ENCODE measurements around the gene SEL1L3.

DNA sequence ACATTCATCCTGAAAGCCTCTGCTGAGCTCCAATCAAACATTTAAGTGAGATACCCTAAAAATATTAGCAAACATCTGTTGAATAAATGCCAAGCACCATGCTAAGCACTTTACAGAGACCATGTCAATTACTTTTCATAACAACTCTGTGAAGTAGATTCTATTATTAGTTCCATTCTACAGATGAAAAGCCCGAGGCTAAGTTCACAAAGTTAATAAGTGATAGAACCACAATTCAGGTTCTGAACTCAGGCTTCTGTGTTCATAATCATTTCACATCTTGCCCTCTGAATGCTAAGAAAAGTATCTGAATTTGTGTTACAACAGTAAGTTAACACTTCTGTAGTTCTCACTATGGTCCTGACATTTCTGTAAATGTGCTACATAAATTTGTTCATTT, 27.4 kb downstream of the SEL1L3 start:
- no peak for TF ChIP-seq ZNF350 (CRISPR knock-in tag; IDR thresholded peaks at IDR 0.05; ENCODE audit: borderline replicate concordance, low read depth)
- no peak for TF ChIP-seq POLR2A (IDR thresholded peaks at IDR 0.05; ENCODE audit: insufficient read depth in 1 of 2, low read depth in 2 of 2, low read length in 2 of 2)
- TF ChIP-seq, protein P1, sequence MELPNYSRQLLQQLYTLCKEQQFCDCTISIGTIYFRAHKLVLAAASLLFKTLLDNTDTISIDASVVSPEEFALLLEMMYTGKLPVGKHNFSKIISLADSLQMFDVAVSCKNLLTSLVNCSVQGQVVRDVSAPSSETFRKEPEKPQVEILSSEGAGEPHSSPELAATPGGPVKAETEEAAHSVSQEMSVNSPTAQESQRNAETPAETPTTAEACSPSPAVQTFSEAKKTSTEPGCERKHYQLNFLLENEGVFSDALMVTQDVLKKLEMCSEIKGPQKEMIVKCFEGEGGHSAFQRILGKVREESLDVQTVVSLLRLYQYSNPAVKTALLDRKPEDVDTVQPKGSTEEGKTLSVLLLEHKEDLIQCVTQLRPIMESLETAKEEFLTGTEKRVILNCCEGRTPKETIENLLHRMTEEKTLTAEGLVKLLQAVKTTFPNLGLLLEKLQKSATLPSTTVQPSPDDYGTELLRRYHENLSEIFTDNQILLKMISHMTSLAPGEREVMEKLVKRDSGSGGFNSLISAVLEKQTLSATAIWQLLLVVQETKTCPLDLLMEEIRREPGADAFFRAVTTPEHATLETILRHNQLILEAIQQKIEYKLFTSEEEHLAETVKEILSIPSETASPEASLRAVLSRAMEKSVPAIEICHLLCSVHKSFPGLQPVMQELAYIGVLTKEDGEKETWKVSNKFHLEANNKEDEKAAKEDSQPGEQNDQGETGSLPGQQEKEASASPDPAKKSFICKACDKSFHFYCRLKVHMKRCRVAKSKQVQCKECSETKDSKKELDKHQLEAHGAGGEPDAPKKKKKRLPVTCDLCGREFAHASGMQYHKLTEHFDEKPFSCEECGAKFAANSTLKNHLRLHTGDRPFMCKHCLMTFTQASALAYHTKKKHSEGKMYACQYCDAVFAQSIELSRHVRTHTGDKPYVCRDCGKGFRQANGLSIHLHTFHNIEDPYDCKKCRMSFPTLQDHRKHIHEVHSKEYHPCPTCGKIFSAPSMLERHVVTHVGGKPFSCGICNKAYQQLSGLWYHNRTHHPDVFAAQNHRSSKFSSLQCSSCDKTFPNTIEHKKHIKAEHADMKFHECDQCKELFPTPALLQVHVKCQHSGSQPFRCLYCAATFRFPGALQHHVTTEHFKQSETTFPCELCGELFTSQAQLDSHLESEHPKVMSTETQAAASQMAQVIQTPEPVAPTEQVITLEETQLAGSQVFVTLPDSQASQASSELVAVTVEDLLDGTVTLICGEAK (IDR thresholded peaks at IDR 0.05): no peak
- TF ChIP-seq, protein P1 (CRISPR knock-in tag; IDR thresholded peaks at IDR 0.05): no peak

Data from HepG2 (cell line).